Stomach smooth muscle (tissue), 2 donors: ENCODE data around the gene ACER2.
"Not testable (repeated sequence)": the region's sequence is repeated elsewhere in the genome, so short reads cannot be mapped to it uniquely, and the experiment has no call there.

ENCODE experiments used
- H3K27ac ChIP-seq: one replicate; pipeline ENCODE4 v1.7.0; 2013; ENCODE audit warnings: mild to moderate bottlenecking, low read length, inconsistent platforms
- H3K27me3 ChIP-seq, 2 donors: one replicate each; pipeline ENCODE4 v1.7.0; 2013; ENCODE audit warnings: low read length in 2 of 2; ENCODE audit not compliant: insufficient read depth in 2 of 2, control insufficient read depth in 1 of 2
- H3K36me3 ChIP-seq, 2 donors: one replicate each; pipeline ENCODE4 v1.7.0; 2013; ENCODE audit warnings: low read length in 2 of 2; ENCODE audit not compliant: control insufficient read depth in 2 of 2, insufficient read depth in 2 of 2
- H3K4me1 ChIP-seq: one replicate; pipeline ENCODE4 v1.7.0; 2013; ENCODE audit warnings: low read length; ENCODE audit not compliant: control insufficient read depth, insufficient read depth
- H3K4me3 ChIP-seq, 2 donors: one replicate each; pipeline ENCODE4 v1.7.0; 2013; ENCODE audit warnings: low read length in 2 of 2
- H3K9ac ChIP-seq, 2 donors: one replicate each; pipeline ENCODE4 v1.7.0; 2013; ENCODE audit warnings: low read length in 2 of 2, mild to moderate bottlenecking in 1 of 2
- H3K9me3 ChIP-seq, 2 donors: one replicate each; pipeline ENCODE4 v1.7.0; 2013; ENCODE audit warnings: low read length in 2 of 2; ENCODE audit not compliant: control insufficient read depth in 2 of 2
- donor health status: healthy.
- donor health status: Pancreatic carcinoma.

Gene ACER2

DNA sequence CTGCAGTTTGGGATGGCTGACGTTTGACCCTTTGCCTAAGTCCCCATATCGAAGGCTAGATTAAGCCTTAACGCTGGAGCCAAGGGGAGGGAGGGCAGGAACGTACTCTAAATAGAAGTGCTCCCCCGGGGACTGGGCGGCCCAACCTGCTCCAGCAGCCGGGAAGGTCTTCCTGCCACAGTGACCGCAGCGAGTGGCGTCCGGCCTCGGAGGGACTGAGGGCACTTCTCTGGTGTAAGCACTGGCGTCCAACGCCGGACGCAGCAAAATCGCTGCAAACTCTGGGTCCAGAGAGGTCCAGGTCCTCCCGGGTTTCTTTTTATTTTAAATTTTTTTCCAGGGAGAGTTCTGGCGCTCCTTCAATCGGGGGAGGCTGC, 505 bp upstream of the ACER2 start:
- peaks cover 24% of the 10 kb centered on the region for H3K4me1 ChIP-seq
- peak overlapping the region; percentile 47 to 81 for H3K9ac ChIP-seq
- H3K27me3 ChIP-seq = no peaks in the 10 kb centered on the region
- H3K36me3 ChIP-seq = no peaks in the 10 kb centered on the region
- peak overlapping the region; percentile 85 to 93 for H3K4me3 ChIP-seq
- peak overlapping the region; percentile 46 for H3K27ac ChIP-seq
- H3K9me3 ChIP-seq = no peaks in the 10 kb centered on the region

DNA sequence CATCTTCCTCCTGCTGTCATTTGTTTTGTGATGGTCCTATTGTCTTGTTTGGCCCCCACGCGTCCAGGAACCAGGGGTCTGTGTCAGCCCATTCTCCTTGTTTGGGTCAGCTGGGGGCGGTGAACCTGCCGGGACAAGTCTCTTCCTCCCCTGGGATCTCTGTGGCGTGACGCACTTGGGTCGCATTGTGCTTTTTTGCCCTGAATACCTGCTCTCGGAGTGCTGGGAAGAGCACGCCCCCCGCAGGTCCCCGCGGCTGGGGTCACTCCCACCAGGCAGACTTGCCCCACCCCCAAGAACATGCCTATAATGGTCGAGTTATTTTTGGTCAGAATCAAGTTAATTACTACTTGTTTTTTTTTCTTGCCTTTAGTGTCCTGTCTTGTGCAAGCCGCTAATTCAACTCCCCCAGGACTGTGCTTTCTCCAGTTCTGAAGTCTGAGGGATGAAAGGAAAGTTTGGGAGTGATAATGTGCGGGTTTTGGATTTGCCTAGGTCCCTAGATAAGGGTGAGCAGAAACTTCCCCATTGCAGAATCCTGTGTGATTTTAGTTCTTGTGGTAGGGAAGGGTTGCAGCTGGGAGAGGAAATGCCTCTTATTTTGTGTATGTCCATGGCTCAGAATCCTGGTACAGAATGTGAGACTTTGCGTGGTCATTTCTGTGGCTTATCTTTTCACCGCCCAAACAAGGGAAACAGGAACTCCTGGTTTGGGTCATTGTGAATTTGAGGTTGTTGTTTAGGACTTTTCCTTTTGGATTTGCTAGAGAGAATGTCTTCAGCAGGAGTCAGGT, 789 bp downstream of the ACER2 start:
- peak overlapping the region; percentile 80 to 81 for H3K9ac ChIP-seq
- no peaks in the 10 kb centered on the region for H3K9me3 ChIP-seq
- H3K4me3 ChIP-seq = peak overlapping the region; percentile 85 to 93
- peaks cover 24% of the 10 kb centered on the region for H3K4me1 ChIP-seq
- no peaks in the 10 kb centered on the region for H3K27me3 ChIP-seq
- peak overlapping the region; percentile 41 for H3K27ac ChIP-seq
- no peaks in the 10 kb centered on the region for H3K36me3 ChIP-seq

DNA sequence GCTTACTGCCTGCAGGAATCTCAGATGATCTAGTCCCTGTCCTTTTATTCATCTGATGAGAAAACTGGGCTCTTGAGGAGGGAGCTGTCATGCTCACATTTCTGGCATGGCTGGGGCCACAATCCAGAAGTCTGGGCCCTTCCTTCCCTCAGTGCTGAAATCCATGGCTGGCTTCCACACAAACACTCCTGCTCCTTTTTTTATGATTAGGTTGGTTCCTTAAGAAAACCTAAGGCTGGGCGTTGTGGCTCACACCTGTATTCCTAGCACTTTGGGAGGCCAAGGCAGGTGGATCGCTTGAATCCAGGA, 1.3 kb downstream of the ACER2 start:
- H3K9ac ChIP-seq = peak overlapping the region in 1 of 2 donors; percentile 80
- no peaks in the 10 kb centered on the region for H3K27me3 ChIP-seq
- no peaks in the 10 kb centered on the region for H3K36me3 ChIP-seq
- peak overlapping the region; percentile 85 to 93 for H3K4me3 ChIP-seq
- H3K27ac ChIP-seq = no peak overlapping the region
- H3K9me3 ChIP-seq = no peaks in the 10 kb centered on the region
- H3K4me1 ChIP-seq = peaks cover 24% of the 10 kb centered on the region

DNA sequence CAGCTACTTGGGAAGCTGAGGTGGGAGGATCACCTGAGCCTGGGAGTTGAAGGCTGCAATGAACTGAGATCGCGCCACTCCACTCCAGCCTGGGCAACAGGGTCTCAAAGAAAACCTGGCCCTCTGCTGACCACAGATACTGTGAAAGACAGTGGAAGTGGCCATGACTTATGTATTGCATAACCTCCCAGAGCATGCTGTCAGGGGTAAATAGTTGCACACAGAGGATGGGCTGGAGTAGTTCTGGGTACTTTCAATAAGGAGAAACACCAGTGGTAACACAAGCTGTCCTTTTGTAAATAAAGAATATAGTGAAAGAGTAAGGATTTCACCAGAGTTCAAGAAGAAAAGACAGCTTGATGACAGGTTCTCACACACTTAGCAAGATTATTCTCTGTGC, 1.8 kb downstream of the ACER2 start:
- Histone ChIP-seq H3K9me3 (no peaks in the 10 kb centered on the region), H3K36me3 (no peaks in the 10 kb centered on the region), H3K4me3 (no peak overlapping the region), H3K27ac (no peak overlapping the region), H3K4me1 (peaks cover 24% of the 10 kb centered on the region), H3K9ac (no peak overlapping the region), H3K27me3 (no peaks in the 10 kb centered on the region)

DNA sequence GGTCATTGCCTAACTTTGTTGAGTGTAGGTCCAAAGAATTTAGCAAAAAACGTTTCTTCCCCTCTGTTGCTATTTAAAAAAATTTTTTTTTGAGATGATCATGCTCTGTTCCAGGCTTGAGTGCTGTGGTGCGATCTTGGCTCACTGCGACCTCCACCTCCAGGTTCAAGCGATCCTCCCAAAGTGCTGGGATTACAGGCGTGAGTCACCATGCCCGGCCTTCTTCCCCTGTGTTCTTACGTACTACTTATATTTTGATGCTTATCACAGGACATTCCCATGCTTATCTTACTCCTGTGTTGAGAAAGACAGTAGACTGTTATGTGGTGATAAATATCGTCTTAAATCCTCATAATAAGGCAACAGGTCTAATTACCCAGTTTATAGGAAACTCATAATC, 2.5 kb downstream of the ACER2 start:
- Histone ChIP-seq H3K4me1 (peaks cover 24% of the 10 kb centered on the region), H3K9me3 (no peaks in the 10 kb centered on the region), H3K36me3 (no peaks in the 10 kb centered on the region), H3K27me3 (no peaks in the 10 kb centered on the region), H3K4me3 (no peak overlapping the region), H3K27ac (no peak overlapping the region), H3K9ac (no peak overlapping the region)

DNA sequence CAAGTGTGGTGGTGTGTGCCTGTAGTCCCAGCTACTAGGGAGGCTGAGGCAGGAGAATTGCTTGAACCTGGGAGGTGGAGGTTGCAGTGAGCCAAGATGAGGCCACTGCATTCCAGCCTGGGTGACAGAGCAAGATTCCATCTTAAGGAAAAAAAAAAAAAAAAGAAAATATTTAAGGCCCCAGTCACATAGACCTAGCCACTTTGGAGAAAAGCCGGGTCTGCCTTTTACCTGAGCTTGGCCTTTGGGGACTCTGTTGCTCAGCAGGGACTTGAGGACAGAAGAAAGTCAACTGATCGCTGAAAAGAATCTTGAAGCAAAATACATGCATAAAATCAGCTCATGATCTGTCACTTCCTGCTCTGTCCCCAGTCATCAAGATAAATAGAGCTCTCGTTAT, 4.6 kb downstream of the ACER2 start:
- H3K4me3 ChIP-seq, H3K9me3 ChIP-seq, H3K9ac ChIP-seq, H3K27ac ChIP-seq, H3K36me3 ChIP-seq, H3K27me3 ChIP-seq: not testable (repeated sequence)
- H3K4me1 ChIP-seq = peaks cover 16% of the 10 kb centered on the region

DNA sequence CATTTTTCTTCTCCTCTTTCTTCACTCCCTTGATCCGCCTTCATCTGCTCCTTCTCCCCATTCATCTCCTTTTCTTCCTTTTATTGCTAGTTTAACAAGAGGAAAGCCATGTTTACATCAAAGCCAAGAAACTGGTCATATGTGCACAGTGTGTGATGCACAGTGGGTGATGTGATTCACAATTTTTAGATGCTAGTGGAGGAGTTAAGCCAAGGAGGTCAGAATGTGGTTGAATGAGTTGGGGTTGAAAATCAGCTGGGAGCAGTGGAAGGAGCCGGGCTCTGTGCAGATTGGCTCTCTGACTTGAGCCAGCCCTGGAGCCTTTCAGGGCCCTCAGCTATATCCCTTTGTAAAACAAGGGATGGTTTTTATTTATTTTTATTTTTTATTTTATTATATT, 7.3 kb downstream of the ACER2 start:
- Histone ChIP-seq H3K36me3 (no peaks in the 10 kb centered on the region), H3K9ac (no peak overlapping the region), H3K27me3 (no peaks in the 10 kb centered on the region), H3K27ac (no peak overlapping the region), H3K4me1 (no peaks in the 10 kb centered on the region), H3K4me3 (no peak overlapping the region), H3K9me3 (no peaks in the 10 kb centered on the region)

DNA sequence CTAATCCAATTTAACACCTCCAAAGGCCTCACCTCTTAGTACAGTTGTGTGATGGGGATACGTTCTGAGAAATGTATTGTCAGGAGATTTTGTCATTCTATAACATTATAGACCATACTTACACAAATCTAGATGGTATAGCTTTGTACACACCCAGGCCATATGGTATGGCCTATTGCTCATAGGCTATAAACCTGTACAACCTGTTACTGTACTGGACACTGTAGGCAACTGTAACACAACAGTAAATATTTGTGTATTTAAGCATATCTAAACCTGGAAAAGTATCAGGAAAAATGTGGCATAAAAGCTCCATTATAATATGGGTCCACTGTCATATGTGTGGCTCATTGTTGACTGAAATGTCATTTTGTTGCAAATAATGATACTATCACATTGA, 12.1 kb downstream of the ACER2 start:
- H3K4me3 ChIP-seq = no peak overlapping the region
- H3K9ac ChIP-seq = no peak overlapping the region
- no peaks in the 10 kb centered on the region for H3K9me3 ChIP-seq
- no peaks in the 10 kb centered on the region for H3K27me3 ChIP-seq
- no peak overlapping the region for H3K27ac ChIP-seq
- H3K4me1 ChIP-seq = no peaks in the 10 kb centered on the region
- peaks cover 2 to 12% of the 10 kb centered on the region in 2 donors for H3K36me3 ChIP-seq

DNA sequence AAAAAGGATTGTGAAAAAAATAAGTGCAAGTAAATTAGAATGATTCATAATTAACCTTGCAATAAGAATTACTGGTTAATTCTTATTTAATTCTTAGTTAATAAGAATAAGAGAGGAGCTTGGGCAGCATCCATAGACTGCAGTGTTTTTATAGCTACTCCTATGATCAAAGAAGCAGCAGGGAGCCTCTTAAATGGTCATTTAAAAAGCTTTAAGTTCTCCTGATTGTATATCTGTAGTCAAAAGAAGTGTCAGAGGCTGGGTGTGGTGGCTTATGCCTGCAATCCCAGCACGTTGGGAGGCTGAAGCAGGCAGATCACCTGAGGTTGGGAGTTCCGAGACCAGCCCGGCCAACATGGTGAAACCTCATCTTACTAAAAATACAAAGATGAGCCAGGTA, 14.4 kb downstream of the ACER2 start:
- Histone ChIP-seq H3K27me3 (no peaks in the 10 kb centered on the region), H3K27ac (no peak overlapping the region), H3K9me3 (no peaks in the 10 kb centered on the region), H3K36me3 (peaks cover 2 to 12% of the 10 kb centered on the region in 2 donors), H3K4me3 (no peak overlapping the region), H3K9ac (no peak overlapping the region), H3K4me1 (no peaks in the 10 kb centered on the region)

DNA sequence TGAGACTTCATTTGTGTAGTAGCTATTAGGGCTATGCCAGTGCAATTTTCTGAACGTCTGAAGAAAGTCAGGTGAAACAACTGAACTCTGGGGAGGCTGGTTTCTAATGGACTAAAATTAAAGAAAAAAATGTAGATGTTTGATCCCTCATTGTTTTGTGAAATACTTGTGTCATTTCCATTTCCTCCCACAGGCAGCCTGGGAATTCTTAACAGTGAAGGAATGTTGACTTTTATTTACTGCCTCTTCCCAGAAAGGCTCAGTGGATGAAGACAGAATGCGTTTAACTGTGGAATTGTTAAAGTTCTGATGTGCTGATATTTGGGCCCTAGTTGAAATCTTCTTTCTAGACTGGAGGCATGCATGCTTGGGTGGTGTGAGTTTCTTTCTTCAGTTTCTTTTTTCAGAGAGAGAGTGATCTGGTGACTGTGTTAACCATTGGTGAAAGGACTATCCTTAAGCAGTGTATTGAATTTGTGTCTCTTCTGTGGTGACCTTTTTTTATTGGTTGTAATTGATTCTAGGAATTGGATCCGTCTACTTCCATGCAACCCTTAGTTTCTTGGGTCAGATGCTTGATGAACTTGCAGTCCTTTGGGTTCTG, 15.5 kb downstream of the ACER2 start:
- H3K4me3 ChIP-seq = no peak overlapping the region
- no peaks in the 10 kb centered on the region for H3K9me3 ChIP-seq
- H3K27me3 ChIP-seq = no peaks in the 10 kb centered on the region
- no peak overlapping the region for H3K9ac ChIP-seq
- H3K36me3 ChIP-seq = peaks cover 2 to 12% of the 10 kb centered on the region in 2 donors
- no peak overlapping the region for H3K27ac ChIP-seq
- H3K4me1 ChIP-seq = no peaks in the 10 kb centered on the region

DNA sequence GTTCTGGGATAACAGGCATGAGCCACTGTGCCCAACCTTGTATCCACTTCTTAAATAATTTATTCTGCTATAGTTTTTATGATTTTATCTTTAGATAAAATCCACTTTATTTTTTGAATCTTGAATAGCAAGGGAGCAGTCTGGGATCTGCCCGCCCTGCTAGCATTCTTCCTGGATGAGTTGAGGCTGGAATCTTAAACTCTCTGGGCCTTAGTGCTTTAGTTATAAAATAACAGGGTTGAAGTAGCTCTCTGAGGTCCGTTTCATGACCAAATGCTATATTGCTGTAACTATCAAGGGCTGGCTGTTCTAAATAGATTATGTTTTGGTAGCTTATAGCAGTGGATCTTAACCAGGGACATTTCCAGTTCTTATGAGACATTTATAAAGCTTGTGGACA, 20.8 kb downstream of the ACER2 start:
- Histone ChIP-seq H3K36me3 (peaks cover 2 to 11% of the 10 kb centered on the region in 2 donors), H3K4me1 (peaks cover 8% of the 10 kb centered on the region), H3K4me3 (no peak overlapping the region), H3K27me3 (no peaks in the 10 kb centered on the region), H3K9ac (no peak overlapping the region), H3K27ac (no peak overlapping the region), H3K9me3 (no peaks in the 10 kb centered on the region)
